Caco-2 (cell line): ENCODE data around the gene MPZL3. TPM values are rescaled to one million over a fixed set of nuclear protein-coding genes. Genes with fewer than 3 reads are reported as not detected.
A peak's percentile ranks its signal among the peaks of the same experiment; 100 is the strongest.

ENCODE experiments used
- BruUV-seq: library from RNA; stranded (reverse); fragments of 400-500 nt; replicated peaks from 2 replicates; lab custom pipeline; 2021; lab: Mats Ljungman, UMichigan
- CTCF ChIA-PET: fragments of 300-600 bp; sonication (Branson Sonifier 250); formaldehyde crosslinking; loops from one replicate; lab custom pipeline; 2022; ENCODE audit warnings: antibody characterized with exemption; lab: Charles Lee
- POLR2A ChIA-PET: fragments of 300-600 bp; sonication (Branson Sonifier 250); formaldehyde crosslinking; loops from one replicate; lab custom pipeline; 2022; ENCODE audit warnings: antibody characterized with exemption; lab: Charles Lee
- DNase-seq, 2 experiments: peaks; one replicate each; pipeline versions ENCODE4 v3.0.0 to v3.0.0-alpha.2; 2020 to 2022
- H3K27me3 ChIP-seq: replicated peaks from 2 replicates; pipeline ENCODE4 v1.6.0; 2011; ENCODE audit warnings: low read length; ENCODE audit not compliant: control insufficient read depth, insufficient read depth
- H3K36me3 ChIP-seq: 2 replicates; pipeline ENCODE4 v1.5.1; 2011; ENCODE audit warnings: low read length; ENCODE audit not compliant: control insufficient read depth, insufficient read depth
- H3K4me1 ChIP-seq: fragments of 250-450 bp; sonication (Bioruptor Pico); 2 replicates; pipeline ENCODE4 v1.5.1; 2020; ENCODE audit warnings: mild to moderate bottlenecking
- H3K4me3 ChIP-seq: 2 replicates; pipeline ENCODE4 v1.5.1; 2011; ENCODE audit warnings: low read depth, mild to moderate bottlenecking, control low read depth, low read length
- H3K9me3 ChIP-seq: fragments of 250-450 bp; sonication (Bioruptor Pico); 2 replicates; pipeline ENCODE4 v1.5.1; 2020; ENCODE audit warnings: mild to moderate bottlenecking, moderate library complexity
- H3K27ac Mint-ChIP-seq: one replicate; pipeline ENCODE4 v1.8.0; 2022; ENCODE audit warnings: mixed read lengths; ENCODE audit not compliant: unreplicated experiment
- H3K27me3 Mint-ChIP-seq: one replicate; pipeline ENCODE4 v1.8.0; 2022; ENCODE audit warnings: mixed read lengths; ENCODE audit not compliant: insufficient read depth, unreplicated experiment
- H3K36me3 Mint-ChIP-seq: one replicate; pipeline ENCODE4 v1.8.0; 2022; ENCODE audit warnings: mild to moderate bottlenecking, mixed read lengths; ENCODE audit not compliant: insufficient read depth, unreplicated experiment
- H3K4me1 Mint-ChIP-seq: one replicate; pipeline ENCODE4 v1.8.0; 2022; ENCODE audit warnings: low read depth, mixed read lengths; ENCODE audit not compliant: unreplicated experiment
- H3K4me3 Mint-ChIP-seq: one replicate; pipeline ENCODE4 v1.8.0; 2022; ENCODE audit warnings: mild to moderate bottlenecking, moderate library complexity, mixed read lengths; ENCODE audit not compliant: unreplicated experiment
- H3K9me3 Mint-ChIP-seq: one replicate; pipeline ENCODE4 v1.8.0; 2022; ENCODE audit warnings: mixed read lengths; ENCODE audit not compliant: unreplicated experiment
- CTCF ChIP-seq, 2 experiments: fragments of 200-600 bp in 1 of 2; IDR thresholded peaks; 1 replicate in 1 of 2; 2 replicates in 1 of 2; pipeline versions ENCODE4 v1.5.1 to v1.8.0; 2011 to 2022; ENCODE audit warnings: antibody characterized with exemption in 1 of 2, control low read depth in 1 of 2, inconsistent platforms in 1 of 2, low read depth in 1 of 2, low read length in 1 of 2, mild to moderate bottlenecking in 1 of 2, moderate library complexity in 1 of 2; ENCODE audit not compliant: insufficient read depth in 1 of 2, severe bottlenecking in 1 of 2, unreplicated experiment in 1 of 2
- intact Hi-C: fragments of 100-400 bp; cut with micrococcal nuclease; formaldehyde crosslinking; loops from one replicate; pipeline ENCODE4 v1.10.0; 2022; ENCODE audit not compliant: unreplicated experiment
- total RNA-seq: library from RNA; stranded (reverse); gene quantifications from 2 replicates; pipeline ENCODE4 v1.2.3, GENCODE V29; 2022

The MPZL3 gene
- total RNA-seq, 1 experiment from 2014 or later, result 31.8 TPM

DNA sequence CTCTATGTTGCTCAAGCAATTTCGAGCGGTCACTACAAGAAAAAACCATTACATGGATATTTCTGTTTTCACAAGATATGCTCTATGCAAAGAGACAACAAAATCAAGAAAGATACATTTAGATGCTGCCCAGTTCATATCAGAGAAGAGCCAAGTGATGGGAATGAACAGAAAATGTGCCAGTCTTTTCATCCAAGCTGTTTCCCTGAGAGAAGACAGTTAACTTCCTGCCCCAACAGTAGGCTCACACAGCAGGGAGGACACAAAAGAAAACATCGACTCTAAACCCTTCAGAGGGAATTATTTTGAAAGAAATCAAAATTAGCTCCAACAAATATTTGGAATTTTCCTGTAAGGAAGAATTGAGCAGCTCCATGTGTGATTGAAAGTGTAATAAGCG, 39.0 kb downstream of the MPZL3 start:
- POLR2A ChIA-PET, result interaction anchor here (0.7 to 2.0 kb wide), 2 partner anchors 11 to 39 kb away, joined by 3 to 16 read pairs; partner anchors contain the start of gene MPZL3
- BruUV-seq, result TSS peak; percentile 28
- no peak for TF ChIP-seq CTCF (IDR thresholded peaks at IDR 0.05; ENCODE audit: insufficient read depth in 1 of 2, low read depth in 1 of 2, low read length in 1 of 2, severe bottlenecking in 1 of 2, unreplicated experiment in 1 of 2)

GRCh38 chr11:118212781-118213191, 39.4 kb downstream of the MPZL3 start:
- no peaks in the 10 kb centered on the region for H3K27me3 Mint-ChIP-seq
- H3K4me3 ChIP-seq, result no peak overlapping the region
- H3K36me3 Mint-ChIP-seq, result peaks cover 12% of the 10 kb centered on the region
- no peaks in the 10 kb centered on the region for H3K36me3 ChIP-seq
- DNase-seq, result no peak
- intact Hi-C loops, result loop anchor here (1.0 kb wide), 7 partner anchors 10 to 109 kb away; partner anchors contain the start of genes MPZL2 and MPZL3
- H3K27me3 ChIP-seq, result no peaks in the 10 kb centered on the region
- ChIA-PET POLR2A (interaction anchor here (1.3 to 2.0 kb wide), 3 partner anchors 14 to 39 kb away, joined by 4 to 16 read pairs (median 13); partner anchors contain the start of gene MPZL3), CTCF (interaction anchor here (0.6 to 2.9 kb wide), 7 partner anchors 10 to 70 kb away, joined by 3 to 75 read pairs (median 8); partner anchors contain the start of gene MPZL3)
- no peaks in the 10 kb centered on the region for H3K9me3 ChIP-seq
- TF ChIP-seq CTCF (IDR thresholded peaks at IDR 0.05; ENCODE audit: insufficient read depth in 1 of 2, low read depth in 1 of 2, low read length in 1 of 2, severe bottlenecking in 1 of 2, unreplicated experiment in 1 of 2), result no peak
- no TSS peak for BruUV-seq
- H3K9me3 Mint-ChIP-seq, result no peaks in the 10 kb centered on the region
- H3K27ac Mint-ChIP-seq, result peak overlapping the region; percentile 67
- H3K4me1 ChIP-seq, result peaks cover 85% of the 10 kb centered on the region
- peak overlapping the region; percentile 64 for H3K4me3 Mint-ChIP-seq
- peaks cover 54% of the 10 kb centered on the region for H3K4me1 Mint-ChIP-seq

More for the DNA sequence above, 39.0 kb downstream of the MPZL3 start:
- peak overlapping the region; percentile 67 for H3K27ac Mint-ChIP-seq
- Histone ChIP-seq H3K9me3 (no peaks in the 10 kb centered on the region), H3K36me3 (no peaks in the 10 kb centered on the region), H3K27me3 (no peaks in the 10 kb centered on the region), H3K4me3 (no peak overlapping the region), H3K4me1 (peaks cover 86% of the 10 kb centered on the region)
- peak overlapping the region; percentile 64 for H3K4me3 Mint-ChIP-seq
- CTCF ChIA-PET, result interaction anchor here (0.6 to 4.1 kb wide), 4 partner anchors 14 to 70 kb away, joined by 7 to 24 read pairs (median 8); no protein-coding TSS in a partner anchor
- no peaks in the 10 kb centered on the region for H3K9me3 Mint-ChIP-seq
- peaks cover 54% of the 10 kb centered on the region for H3K4me1 Mint-ChIP-seq
- intact Hi-C loops, result no loop called here
- peaks cover 12% of the 10 kb centered on the region for H3K36me3 Mint-ChIP-seq
- no peak for DNase-seq
- no peaks in the 10 kb centered on the region for H3K27me3 Mint-ChIP-seq

DNA sequence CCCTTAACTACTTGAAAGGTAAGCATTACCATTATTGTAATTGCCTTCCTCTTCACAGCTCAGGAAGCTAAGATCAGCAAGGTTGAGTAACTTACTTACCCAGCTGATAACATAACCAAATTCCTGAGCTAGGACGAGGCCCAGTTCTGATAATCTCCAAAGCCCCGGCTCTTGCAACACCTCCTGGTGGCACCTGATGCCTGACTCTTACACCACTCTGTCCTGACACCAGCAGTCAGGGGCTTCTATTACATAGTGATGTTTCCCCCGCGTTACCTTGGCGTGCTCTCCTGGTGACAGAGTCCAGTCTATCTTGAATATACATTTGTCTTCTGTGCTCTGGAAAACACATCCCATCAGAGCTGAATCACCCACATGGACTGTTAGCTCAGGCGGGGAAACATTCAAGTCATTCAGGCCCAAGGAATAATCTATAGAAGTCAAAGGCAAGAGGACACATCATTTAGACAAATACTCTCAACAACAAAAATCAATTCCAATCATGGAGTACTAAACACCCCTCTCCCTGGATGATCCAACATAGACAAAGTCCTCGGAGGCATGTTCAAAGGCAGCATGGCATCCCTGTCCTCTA, 39.9 kb downstream of the MPZL3 start:
- Histone ChIP-seq H3K4me1 (peaks cover 80% of the 10 kb centered on the region), H3K27me3 (no peaks in the 10 kb centered on the region), H3K9me3 (no peaks in the 10 kb centered on the region), H3K4me3 (no peak overlapping the region), H3K36me3 (no peaks in the 10 kb centered on the region)
- H3K36me3 Mint-ChIP-seq, result peaks cover 12% of the 10 kb centered on the region
- ChIA-PET CTCF (interaction anchor here (0.8 to 2.9 kb wide), 12 partner anchors 10 to 63 kb away, joined by 3 to 75 read pairs (median 6); partner anchors contain the start of genes MPZL2 and MPZL3), POLR2A (interaction anchor here (0.7 to 2.0 kb wide), 8 partner anchors 8 to 100 kb away, joined by 3 to 16 read pairs (median 8); partner anchors contain the start of genes MPZL2 and MPZL3)
- TF ChIP-seq CTCF (IDR thresholded peaks at IDR 0.05; ENCODE audit: insufficient read depth in 1 of 2, low read depth in 1 of 2, low read length in 1 of 2, severe bottlenecking in 1 of 2, unreplicated experiment in 1 of 2), result peak in 1 of 2 experiments; percentile 58
- H3K4me3 Mint-ChIP-seq, result peak overlapping the region; percentile 64
- BruUV-seq, result no TSS peak
- H3K9me3 Mint-ChIP-seq, result no peaks in the 10 kb centered on the region
- peak overlapping the region; percentile 67 for H3K27ac Mint-ChIP-seq
- peaks cover 54% of the 10 kb centered on the region for H3K4me1 Mint-ChIP-seq
- peak; percentile 97 to 98 for DNase-seq
- intact Hi-C loops, result loop anchor here (1.0 kb wide), 7 partner anchors 10 to 109 kb away; partner anchors contain the start of genes MPZL2 and MPZL3
- H3K27me3 Mint-ChIP-seq, result no peaks in the 10 kb centered on the region
